HepG2 (cell line): ENCODE results near the gene CNDP1. TPM values are rescaled to one million over a fixed set of nuclear protein-coding genes. Genes with fewer than 3 reads are reported as not detected.
A peak's percentile ranks its signal among the peaks of the same experiment; 100 is the strongest.

ENCODE experiments used
- CHCHD3 ChIP-seq: sonication (generic); formaldehyde crosslinking; IDR thresholded peaks from 2 replicates; pipeline ENCODE4 v1.8.0; 2022; ENCODE audit warnings: mild to moderate bottlenecking, missing genetic modification reagents, moderate library complexity
- HOXA9 ChIP-seq: sonication (generic); formaldehyde crosslinking; IDR thresholded peaks from 2 replicates; pipeline ENCODE4 v1.8.1; 2022; ENCODE audit warnings: missing genetic modification reagents, mild to moderate bottlenecking, moderate library complexity, borderline replicate concordance
- MXI1 ChIP-seq: IDR thresholded peaks from 3 replicates; pipeline ENCODE4 v1.6.1; 2012; ENCODE audit warnings: low read depth, low read length, inconsistent platforms, borderline replicate concordance
- NCOA1 ChIP-seq: sonication (generic); formaldehyde crosslinking; IDR thresholded peaks from 2 replicates; pipeline ENCODE4 v1.9.0; 2021; ENCODE audit warnings: missing genetic modification reagents
- ONECUT2 ChIP-seq: sonication (generic); formaldehyde crosslinking; IDR thresholded peaks from 2 replicates; pipeline ENCODE4 v1.4.0; 2020; ENCODE audit warnings: missing genetic modification reagents
- SMAD3 ChIP-seq: sonication (generic); formaldehyde crosslinking; IDR thresholded peaks from 2 replicates; pipeline ENCODE4 v1.4.0; 2020; ENCODE audit warnings: missing genetic modification reagents
- ZNF446 ChIP-seq: sonication (generic); formaldehyde crosslinking; IDR thresholded peaks from 2 replicates; pipeline ENCODE4 v1.5.0; 2020; ENCODE audit warnings: mild to moderate bottlenecking, missing genetic modification reagents
- polyA plus RNA-seq, 8 experiments: library from polyadenylated mRNA; depleted of rRNA in 3 of 8; stranded (reverse) in 7 of 8; unstranded in 1 of 8; fragments of >200 nt; fragmentation: Illumina TruSeq in 4 of 8; extraction: Trizol in 4 of 8; gene quantifications; 2 replicates each; pipeline versions ENCODE4 v1.2.1 to v1.2.3, GENCODE V29; 2011 to 2016; ENCODE audit warnings: low read depth in 4 of 8, missing spikeins in 1 of 8, mixed read lengths in 1 of 8; ENCODE audit not compliant: insufficient read depth in 1 of 8
- total RNA-seq, 5 experiments: library from RNA; depleted of rRNA; stranded (reverse); fragments of >200 nt; fragmentation: Illumina TruSeq; extraction: Trizol; gene quantifications; 2 replicates each; pipeline ENCODE4 v1.2.3, GENCODE V29; 2016; ENCODE audit warnings: low read depth in 1 of 5
- TF ChIP-seq, protein P1 (sequence below): sonication (generic); formaldehyde crosslinking; conservative IDR thresholded peaks from 2 replicates; pipeline ENCODE4 v1.4.0; 2020; ENCODE audit warnings: mild to moderate bottlenecking, missing genetic modification reagents, moderate library complexity
- TF ChIP-seq, protein P2 (sequence below): sonication (generic); formaldehyde crosslinking; IDR thresholded peaks from 2 replicates; pipeline ENCODE4 v1.5.1; 2020; ENCODE audit warnings: missing genetic modification reagents, mild to moderate bottlenecking, borderline replicate concordance
- TF ChIP-seq, protein P3 (sequence below): sonication (generic); formaldehyde crosslinking; IDR thresholded peaks from 2 replicates; pipeline ENCODE4 v1.9.0; 2021; ENCODE audit warnings: missing genetic modification reagents, borderline replicate concordance
- TF ChIP-seq, protein P4 (sequence below): sonication (generic); formaldehyde crosslinking; IDR thresholded peaks from 2 replicates; pipeline ENCODE4 v1.5.0; 2020; ENCODE audit warnings: missing genetic modification reagents
- TF ChIP-seq, protein P5 (sequence below): sonication (generic); formaldehyde crosslinking; IDR thresholded peaks from 2 replicates; pipeline ENCODE4 v1.8.0; 2022; ENCODE audit warnings: missing genetic modification reagents, mild to moderate bottlenecking, moderate library complexity, borderline replicate concordance
- TF ChIP-seq, protein P6 (sequence below): sonication (generic); formaldehyde crosslinking; IDR thresholded peaks from 2 replicates; pipeline ENCODE4 v1.8.0; 2022; ENCODE audit warnings: missing genetic modification reagents, low read depth, mild to moderate bottlenecking, borderline replicate concordance
- TF ChIP-seq, protein P7 (sequence below): sonication (generic); formaldehyde crosslinking; IDR thresholded peaks from 2 replicates; pipeline ENCODE4 v1.4.0; 2020; ENCODE audit warnings: missing genetic modification reagents

CNDP1 gene
- total and polyA plus RNA-seq, 2 of the 13 experiments (the other 11 are each of a cell fraction or from before 2014, with no cell fraction given) = 0.01 TPM; not detected in 1

DNA sequence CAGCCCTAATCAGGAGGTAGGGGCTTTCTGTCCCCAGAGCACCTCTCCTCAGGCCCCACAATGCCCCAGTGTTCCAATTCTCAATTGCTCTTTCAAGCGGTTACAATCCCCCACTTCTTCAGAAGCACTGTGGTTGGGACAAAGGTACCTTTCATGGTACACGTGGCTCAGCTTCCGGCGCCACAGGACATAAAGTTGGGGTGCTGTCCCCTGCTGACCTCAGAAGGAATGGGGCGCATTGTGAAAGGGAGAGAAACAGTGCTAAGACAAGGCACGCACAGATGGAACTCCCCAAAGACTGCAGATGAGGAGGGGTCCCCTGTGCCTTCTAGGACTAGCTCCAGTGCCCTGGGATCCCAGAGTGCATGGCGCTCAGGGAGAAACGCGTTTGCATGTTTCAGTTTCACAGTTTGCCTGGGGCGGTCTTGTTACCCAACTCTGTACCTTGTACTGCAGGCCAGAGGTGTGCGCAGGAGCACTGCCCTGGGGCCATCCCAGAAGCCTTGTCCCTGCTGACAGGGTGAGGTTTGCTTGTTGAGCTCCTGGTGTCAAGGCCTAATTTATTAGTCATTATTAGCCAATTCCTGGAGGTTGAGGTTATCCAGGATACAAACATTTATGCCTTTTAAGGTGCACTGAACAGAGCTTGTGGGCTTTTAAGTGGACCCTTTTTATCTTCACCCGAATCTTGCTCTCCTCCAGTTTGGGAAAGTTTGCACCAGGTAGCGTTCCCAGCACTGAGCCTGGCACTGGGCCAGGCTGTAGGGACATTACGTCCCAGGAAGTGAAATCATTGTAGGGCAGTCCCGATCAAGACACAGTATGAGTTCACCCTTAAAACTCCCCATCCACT lies 7.6 kb downstream of the CNDP1 start (continued):
- TF ChIP-seq, protein P1, sequence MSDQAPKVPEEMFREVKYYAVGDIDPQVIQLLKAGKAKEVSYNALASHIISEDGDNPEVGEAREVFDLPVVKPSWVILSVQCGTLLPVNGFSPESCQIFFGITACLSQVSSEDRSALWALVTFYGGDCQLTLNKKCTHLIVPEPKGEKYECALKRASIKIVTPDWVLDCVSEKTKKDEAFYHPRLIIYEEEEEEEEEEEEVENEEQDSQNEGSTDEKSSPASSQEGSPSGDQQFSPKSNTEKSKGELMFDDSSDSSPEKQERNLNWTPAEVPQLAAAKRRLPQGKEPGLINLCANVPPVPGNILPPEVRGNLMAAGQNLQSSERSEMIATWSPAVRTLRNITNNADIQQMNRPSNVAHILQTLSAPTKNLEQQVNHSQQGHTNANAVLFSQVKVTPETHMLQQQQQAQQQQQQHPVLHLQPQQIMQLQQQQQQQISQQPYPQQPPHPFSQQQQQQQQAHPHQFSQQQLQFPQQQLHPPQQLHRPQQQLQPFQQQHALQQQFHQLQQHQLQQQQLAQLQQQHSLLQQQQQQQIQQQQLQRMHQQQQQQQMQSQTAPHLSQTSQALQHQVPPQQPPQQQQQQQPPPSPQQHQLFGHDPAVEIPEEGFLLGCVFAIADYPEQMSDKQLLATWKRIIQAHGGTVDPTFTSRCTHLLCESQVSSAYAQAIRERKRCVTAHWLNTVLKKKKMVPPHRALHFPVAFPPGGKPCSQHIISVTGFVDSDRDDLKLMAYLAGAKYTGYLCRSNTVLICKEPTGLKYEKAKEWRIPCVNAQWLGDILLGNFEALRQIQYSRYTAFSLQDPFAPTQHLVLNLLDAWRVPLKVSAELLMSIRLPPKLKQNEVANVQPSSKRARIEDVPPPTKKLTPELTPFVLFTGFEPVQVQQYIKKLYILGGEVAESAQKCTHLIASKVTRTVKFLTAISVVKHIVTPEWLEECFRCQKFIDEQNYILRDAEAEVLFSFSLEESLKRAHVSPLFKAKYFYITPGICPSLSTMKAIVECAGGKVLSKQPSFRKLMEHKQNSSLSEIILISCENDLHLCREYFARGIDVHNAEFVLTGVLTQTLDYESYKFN = peak; percentile 98
- TF ChIP-seq, protein P2, sequence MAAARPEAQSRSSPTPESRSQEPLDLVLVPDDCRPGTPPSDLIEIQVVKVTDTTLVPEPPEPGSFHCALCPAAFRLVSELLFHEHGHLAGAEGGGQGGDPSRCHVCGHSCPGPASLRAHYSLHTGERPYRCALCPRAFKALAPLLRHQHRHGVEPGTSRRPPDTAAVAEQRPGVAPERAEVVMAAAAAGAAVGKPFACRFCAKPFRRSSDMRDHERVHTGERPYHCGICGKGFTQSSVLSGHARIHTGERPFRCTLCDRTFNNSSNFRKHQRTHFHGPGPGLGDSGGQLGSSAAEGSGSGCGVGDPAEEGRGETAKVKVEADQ (CRISPR knock-in tag) = peak; percentile 31; the same call in 1 of the 2 replicates
- TF ChIP-seq, protein P3, sequence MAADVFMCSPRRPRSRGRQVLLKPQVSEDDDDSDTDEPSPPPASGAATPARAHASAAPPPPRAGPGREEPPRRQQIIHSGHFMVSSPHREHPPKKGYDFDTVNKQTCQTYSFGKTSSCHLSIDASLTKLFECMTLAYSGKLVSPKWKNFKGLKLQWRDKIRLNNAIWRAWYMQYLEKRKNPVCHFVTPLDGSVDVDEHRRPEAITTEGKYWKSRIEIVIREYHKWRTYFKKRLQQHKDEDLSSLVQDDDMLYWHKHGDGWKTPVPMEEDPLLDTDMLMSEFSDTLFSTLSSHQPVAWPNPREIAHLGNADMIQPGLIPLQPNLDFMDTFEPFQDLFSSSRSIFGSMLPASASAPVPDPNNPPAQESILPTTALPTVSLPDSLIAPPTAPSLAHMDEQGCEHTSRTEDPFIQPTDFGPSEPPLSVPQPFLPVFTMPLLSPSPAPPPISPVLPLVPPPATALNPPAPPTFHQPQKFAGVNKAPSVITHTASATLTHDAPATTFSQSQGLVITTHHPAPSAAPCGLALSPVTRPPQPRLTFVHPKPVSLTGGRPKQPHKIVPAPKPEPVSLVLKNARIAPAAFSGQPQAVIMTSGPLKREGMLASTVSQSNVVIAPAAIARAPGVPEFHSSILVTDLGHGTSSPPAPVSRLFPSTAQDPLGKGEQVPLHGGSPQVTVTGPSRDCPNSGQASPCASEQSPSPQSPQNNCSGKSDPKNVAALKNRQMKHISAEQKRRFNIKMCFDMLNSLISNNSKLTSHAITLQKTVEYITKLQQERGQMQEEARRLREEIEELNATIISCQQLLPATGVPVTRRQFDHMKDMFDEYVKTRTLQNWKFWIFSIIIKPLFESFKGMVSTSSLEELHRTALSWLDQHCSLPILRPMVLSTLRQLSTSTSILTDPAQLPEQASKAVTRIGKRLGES (CRISPR knock-in tag) = no peak
- TF ChIP-seq ZNF446 (CRISPR knock-in tag) = no peak
- TF ChIP-seq, protein P4, sequence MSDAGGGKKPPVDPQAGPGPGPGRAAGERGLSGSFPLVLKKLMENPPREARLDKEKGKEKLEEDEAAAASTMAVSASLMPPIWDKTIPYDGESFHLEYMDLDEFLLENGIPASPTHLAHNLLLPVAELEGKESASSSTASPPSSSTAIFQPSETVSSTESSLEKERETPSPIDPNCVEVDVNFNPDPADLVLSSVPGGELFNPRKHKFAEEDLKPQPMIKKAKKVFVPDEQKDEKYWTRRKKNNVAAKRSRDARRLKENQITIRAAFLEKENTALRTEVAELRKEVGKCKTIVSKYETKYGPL = no peak
- peak; percentile 43; the same call in 1 of the 3 replicates for TF ChIP-seq MXI1
- TF ChIP-seq, protein P5, sequence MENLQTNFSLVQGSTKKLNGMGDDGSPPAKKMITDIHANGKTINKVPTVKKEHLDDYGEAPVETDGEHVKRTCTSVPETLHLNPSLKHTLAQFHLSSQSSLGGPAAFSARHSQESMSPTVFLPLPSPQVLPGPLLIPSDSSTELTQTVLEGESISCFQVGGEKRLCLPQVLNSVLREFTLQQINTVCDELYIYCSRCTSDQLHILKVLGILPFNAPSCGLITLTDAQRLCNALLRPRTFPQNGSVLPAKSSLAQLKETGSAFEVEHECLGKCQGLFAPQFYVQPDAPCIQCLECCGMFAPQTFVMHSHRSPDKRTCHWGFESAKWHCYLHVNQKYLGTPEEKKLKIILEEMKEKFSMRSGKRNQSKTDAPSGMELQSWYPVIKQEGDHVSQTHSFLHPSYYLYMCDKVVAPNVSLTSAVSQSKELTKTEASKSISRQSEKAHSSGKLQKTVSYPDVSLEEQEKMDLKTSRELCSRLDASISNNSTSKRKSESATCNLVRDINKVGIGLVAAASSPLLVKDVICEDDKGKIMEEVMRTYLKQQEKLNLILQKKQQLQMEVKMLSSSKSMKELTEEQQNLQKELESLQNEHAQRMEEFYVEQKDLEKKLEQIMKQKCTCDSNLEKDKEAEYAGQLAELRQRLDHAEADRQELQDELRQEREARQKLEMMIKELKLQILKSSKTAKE (CRISPR knock-in tag) = peak; percentile 75; the same call in 1 of the 2 replicates
- TF ChIP-seq HOXA9 (CRISPR knock-in tag) = no peak; the same call in 1 of the 2 replicates
- TF ChIP-seq CHCHD3 (CRISPR knock-in tag) = no peak
- TF ChIP-seq, protein P6, sequence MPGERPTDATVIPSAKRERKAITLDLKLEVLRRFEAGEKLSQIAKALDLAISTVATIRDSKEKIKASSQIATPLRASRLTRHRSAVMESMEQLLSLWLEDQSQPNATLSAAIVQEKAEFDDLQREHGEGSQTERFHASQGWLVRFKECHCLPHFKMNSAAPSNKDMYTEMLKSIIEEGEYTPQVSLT (CRISPR knock-in tag) = no peak
- TF ChIP-seq, protein P7, sequence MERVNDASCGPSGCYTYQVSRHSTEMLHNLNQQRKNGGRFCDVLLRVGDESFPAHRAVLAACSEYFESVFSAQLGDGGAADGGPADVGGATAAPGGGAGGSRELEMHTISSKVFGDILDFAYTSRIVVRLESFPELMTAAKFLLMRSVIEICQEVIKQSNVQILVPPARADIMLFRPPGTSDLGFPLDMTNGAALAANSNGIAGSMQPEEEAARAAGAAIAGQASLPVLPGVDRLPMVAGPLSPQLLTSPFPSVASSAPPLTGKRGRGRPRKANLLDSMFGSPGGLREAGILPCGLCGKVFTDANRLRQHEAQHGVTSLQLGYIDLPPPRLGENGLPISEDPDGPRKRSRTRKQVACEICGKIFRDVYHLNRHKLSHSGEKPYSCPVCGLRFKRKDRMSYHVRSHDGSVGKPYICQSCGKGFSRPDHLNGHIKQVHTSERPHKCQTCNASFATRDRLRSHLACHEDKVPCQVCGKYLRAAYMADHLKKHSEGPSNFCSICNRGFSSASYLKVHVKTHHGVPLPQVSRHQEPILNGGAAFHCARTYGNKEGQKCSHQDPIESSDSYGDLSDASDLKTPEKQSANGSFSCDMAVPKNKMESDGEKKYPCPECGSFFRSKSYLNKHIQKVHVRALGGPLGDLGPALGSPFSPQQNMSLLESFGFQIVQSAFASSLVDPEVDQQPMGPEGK (CRISPR knock-in tag) = peak; percentile 79
- TF ChIP-seq NCOA1 (CRISPR knock-in tag) = peak; percentile 75; the same call in 1 of the 2 replicates
- TF ChIP-seq SMAD3 (CRISPR knock-in tag) = peak; percentile 40; the same call in 1 of the 2 replicates
- no peak for TF ChIP-seq ONECUT2 (CRISPR knock-in tag)
